Stimulated activated CD4-positive, alpha-beta T cell treated with anti-CD3 and anti-CD28 coated beads, Interleukin-12 subunit alpha, Interleukin-12 subunit beta, amount 100 ng/mL, for 48 hours (primary cell): ENCODE data around the gene SLU7.

Experiments used
- DNase-seq, 3 donors: peaks; one replicate each; pipeline ENCODE4 v3.0.0-alpha.2; 2020; ENCODE audit warnings: low read depth in 2 of 3, low spot score in 1 of 3

Gene SLU7

DNA sequence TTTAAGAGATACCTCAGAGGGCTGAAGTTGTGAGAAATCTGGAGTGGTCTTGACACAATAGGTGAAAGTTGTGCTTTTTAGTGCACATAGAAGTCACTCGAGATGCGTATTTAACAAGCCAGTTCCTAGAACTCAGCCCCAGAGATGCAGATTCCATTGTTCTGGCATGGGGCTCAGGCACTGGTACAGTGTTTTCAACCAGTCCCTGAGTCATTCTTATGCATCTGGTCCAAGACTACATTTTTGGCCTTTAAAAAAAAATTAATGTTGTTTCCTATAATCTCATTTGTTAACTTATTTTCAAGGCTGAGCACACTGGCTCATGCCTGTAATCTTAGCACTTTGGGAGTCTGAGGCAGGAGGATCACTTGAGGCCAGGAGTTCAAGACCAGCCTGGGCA, 32.4 kb upstream of the SLU7 start:
- no peak for DNase-seq

DNA sequence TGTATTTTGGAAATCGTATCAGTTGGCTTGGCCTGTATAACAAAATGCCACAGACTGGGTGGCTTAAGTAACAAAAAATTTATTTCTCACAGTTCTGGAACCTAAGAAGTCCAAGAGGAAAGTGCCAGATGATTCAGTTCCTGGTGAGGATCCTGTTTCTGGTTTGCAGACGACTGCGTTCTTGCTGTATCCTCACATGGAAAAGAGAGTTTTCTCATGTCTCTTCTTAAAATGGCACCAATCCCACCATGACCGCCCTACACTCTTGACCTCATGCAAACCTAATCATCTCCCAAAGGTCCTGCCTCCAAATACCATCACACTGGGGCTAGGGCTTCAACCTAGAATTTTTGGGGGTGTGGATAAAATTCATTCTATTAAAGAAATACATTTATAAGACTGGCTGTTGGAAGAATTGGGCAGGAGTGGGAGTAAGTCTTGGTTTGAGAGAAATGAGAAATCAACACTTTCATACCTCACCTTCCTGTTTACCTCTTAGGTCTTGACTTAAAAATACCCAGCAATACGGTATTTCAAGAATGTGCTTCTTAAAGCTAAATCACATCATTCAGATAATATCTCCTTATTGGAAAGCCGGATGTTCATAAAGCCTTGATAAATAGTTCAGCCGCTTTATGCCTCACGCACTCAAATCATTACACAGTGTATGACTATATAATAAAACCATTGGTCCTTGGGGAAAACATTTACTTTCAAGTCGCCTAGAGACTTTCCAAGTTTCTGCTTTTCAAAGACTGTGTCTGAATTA, 31.5 kb upstream of the SLU7 start:
- no peak for DNase-seq

DNA sequence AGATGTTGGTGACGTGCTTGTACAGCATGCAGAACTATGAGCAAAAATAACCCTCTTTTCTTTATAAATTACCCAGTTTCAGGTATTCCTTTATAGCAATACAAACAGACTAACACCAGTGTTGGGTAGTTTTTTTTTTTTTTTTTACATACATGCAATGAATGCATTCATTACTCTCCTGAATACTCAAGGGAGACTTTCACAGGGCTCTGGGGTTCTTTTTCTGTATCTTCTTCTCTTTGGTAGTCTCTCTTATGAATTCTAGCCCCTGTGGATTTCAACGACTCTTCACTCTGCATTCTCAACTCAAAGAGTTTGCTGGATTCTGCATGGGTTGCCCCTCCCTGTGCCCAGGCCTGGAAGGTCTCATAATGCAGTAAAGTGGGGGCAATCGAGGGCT, 30.6 kb upstream of the SLU7 start:
- DNase-seq, result no peak

DNA sequence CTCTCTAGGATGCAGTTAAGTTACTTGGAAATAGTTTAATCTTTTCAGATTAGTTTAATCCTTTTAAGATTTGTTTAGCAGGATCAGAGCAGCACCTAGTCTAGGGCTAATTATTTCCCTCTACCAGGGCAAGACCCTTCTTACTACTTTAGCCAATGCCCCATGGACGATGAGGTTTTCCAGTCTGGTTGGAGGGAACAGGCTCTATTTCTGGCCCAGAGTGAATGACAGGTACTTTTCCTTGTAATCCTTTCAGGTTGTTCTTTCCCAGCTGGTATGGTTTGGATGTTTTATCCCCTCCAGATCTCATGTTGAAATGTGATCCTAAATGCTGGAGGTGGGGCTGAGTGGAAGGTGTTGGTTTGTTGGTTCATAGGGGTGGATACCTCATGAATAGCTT, 30.0 kb upstream of the SLU7 start:
- no peak for DNase-seq

DNA sequence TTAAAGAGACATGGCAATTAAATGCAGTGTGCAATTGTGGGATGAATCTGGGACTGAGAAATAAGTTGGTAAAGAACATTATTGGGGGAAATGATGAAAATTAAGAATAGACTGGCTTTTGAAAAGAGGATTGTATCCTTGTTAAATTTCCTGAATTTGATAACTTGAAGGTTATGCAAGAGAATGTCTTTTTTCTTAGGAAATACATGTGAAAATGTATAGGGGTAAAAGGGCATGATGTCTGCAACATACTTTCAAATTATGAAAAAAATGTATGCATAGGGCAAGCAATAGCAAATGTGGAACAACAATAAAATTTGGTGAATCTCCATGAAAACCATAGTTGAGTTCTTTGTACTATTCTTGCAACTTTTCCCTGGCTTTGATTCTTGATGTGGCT, 26.9 kb upstream of the SLU7 start:
- no peak for DNase-seq

DNA sequence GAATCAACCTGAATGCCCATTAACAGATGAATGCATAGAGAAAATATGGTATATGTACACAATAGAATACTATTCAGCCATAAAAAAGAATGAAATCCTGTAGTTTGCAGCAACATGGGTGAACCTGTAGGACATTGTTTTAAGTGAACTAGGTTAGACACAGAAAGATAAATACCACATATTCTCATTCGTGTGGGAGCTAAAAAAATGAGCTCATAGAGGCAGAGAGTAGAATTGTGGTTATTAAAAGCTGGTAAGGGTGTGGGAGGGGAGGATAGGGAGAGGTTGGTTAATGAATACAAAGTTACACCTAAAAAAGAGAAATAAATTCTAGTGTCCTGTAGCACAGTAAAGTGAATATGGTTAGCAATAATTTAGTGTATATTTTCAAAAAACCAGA, 26.3 kb upstream of the SLU7 start:
- DNase-seq, result no peak

DNA sequence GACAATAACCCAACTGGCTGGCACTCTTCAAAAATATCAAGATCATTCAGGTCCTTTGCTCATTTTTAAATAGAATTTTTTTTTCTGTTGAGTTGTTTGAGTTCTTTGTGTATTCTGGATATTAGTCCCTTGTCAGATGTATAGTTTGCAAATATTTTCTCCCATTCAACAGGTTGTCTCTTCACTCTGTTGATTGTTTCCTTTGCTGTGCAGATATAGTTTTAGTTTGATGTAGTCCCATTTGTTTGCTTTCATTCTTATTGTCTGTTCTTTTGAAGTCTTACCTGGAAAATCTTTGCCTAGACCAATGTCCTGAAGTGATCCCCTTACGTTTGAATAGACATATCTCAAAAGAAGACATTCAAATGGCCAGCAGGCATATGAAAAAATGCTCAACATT, 25.5 kb upstream of the SLU7 start:
- no peak for DNase-seq

DNA sequence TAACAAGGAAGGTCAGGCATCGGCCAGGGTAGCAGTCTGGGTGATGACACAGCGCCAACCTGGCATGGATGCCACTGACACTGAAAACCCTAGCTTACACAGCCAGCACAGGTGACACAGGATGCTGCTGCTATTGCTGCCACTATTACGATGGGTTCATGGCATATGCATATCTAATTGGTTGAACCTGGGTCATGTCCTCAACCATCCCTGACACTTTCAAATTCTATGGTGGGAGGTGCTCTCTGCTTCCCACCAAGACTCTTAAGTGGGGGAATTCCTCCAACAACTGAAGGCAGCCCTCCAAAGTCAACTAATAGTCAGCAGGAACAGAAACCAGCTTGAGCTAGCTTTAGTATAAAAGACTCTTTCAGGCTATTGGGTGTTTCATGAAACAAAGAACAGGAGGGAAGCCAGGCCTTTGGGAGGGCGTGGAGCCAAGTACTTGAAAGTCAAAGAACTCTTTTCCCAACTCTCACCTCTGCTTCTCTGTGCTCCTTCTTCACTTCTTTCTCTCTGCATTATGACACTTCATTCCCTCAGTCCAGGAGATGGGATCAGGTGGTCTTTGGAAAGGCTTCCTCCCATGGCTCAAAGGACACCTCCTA, 24.0 kb upstream of the SLU7 start:
- DNase-seq, result no peak

DNA sequence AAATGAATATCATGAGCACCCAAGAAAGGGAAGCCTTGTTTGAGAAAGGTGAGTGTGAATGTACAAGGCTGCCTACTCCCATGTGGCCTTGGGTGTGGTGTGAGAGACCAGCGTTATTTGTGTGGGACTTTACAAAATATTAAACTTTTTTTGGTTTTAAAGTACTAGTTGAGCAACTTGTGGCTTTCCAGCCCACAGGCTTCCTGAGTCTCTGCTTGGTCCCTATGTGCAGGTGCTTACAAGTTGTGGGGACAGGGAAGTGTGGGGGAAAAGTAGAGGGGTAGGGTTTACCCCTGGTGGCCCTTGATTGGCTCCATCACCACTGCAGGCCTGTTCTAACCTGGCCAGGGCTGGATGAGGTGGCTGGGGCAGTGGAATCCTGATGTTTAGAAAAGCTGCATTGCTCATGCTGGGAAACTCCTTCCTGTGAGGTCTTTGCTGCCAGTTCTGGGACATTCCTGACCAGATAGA, 22.5 kb upstream of the SLU7 start:
- no peak for DNase-seq

DNA sequence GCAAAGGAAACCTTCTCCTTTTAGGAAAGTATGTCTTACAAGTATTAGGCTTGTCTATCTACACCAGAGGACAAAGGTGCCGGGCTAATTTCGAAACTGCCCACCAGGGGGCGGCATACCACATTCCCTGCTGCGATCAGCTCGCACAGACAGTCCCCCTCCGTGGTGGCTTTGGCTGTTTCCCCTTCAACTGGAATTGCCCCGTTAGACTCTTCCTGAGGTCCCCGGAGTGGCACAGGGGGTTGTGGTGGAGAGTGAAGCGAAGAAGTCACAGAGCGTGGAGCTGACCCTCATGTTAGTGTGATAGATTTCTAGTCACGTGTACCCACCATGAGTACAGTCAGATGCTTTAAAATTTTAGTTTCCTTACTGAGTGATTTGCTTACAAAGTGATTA, 20.3 kb upstream of the SLU7 start:
- peak; percentile 83 to 94 (median 87) for DNase-seq

DNA sequence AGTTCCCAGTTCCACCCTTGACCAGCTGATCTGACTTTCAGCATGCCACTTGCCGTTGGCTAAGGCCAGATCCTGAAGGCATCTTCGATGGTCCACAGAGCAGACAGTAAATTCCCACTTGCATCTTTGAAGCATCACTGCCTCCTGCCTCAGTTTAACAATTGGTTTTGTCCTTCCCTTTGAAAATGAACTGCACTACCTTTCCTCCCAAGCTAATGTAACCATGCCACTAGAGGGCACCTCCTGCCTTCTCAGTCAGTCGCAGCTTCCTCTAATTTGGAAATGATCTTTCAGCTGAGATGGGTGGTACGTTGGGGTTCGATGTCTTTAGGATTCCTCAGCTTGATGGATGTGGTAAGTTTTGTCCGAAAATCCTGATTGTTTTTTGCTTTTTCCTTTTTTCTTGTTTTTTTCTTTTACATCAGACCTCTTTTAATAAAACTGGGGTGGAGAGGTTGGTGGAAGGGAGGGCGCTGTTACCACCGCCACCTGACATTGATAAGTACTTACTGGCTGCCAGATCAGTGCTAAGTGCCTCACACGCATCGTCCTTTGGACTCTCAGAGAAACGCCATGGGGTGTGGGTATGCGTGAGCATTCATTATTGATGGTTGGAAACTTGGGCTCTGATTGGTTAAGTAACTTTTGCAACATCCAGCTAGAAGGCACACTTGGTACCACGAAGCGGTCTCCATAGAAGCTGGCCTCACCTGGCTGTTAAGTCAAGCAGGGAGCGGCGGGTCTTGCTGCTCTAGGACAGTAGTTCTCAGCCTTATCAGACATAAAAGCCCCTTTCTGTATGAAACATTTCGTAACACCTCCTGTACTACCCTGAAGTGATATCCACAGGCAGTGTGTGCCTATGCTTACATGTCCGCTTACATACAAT, 19.7 kb upstream of the SLU7 start:
- DNase-seq, result peak in 2 of 3 donors; percentile 38 to 58

DNA sequence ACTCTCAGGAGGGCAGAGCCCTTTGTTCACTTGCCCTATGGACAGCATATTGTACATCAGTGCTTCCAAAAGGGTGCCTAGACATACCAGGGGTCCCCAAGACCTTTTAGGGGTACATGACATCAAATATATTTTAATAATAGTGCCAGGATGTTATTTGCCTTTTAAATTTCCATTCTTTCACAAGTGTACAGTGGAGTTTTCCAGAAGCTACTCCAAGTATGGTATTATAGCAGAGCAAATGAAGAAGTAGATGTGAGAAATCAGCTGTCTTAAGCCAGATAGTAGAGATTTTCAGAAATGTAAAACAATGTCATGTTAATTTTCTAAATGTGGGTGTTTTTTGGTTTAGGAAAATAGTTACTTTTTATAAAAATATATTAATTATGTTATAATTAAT, 18.4 kb upstream of the SLU7 start:
- no peak for DNase-seq

DNA sequence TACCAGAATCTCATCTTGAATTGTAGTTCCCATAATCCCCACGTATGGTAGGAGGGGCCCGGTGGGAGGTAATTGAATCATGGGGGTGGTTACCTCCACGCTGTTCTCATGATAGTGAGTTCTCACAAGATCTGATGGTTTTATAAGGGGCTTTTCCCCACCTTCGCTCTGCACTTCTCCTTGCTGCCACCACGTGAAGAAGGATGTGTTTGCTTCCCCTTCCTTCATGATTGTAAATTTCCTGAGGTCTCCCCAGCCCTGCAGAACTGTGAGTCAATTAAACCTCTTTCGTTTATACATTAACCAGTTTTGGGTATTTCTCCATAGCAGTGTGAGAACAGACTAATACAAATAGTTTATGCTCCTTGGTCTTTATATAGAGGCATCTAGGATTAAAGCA, 17.8 kb upstream of the SLU7 start:
- peak in 1 of 3 donors; percentile 8 for DNase-seq

DNA sequence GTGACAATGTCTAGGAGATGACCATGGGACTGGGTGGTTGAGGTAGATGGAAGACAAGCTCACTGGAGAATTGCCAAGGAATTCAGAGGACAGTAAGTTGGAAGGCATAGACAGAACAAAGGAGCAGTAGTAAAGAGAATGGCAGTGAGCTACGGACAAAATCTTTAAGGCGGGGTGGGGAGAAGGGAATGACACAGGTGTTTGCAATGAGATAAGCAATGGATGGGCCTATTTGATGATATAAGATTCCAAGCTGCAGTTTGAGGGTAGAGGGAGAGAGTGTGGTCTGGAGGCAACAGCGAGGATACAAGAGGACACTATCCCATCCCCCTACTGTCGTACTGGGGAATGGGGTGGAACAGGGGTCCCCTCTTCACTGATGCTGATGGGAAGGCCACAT, 17.1 kb upstream of the SLU7 start:
- no peak for DNase-seq

DNA sequence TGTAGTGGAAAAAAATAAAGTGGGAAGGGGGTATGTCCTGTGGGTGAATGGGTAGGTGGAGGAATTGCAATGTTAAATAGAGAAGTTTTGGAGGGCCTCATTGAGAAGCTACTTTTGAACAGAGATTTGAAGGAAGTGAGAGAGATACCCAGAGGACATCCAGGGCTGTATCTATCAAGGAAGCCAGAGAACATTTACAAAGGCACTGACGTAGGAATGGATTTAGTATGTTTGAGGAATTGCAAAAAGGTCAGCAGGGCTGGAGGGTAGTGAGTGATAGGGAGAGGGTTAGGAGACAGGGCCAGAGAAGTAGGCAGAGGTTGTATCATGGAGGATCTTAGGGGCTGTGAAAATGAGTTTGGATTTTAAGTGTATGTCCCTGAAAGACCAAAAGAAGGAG, 16.7 kb upstream of the SLU7 start:
- no peak for DNase-seq

DNA sequence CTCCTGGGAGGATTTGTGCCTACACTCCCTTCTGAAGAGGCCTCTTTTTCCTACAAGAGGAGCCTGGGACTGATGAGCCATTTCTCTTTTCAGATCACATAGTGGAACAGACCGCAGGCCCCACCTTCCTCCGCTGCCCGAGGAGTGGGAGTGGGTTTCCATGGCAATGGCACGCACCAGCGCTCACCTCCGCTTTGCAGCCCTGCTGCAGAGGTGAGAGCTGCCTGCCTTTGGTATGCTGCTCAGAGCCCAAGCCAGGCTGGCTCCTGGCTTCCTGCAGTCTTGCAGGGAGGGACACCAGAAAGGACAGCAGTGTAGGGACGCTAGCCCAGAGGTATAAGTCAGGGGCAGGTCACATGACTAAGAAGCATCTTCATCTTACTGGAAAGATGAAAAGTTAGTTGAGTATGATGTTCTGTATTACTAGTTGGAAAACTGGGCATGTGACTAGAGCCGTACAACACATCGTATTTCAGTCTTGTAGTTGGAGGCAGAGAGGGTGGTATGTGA, 15.2 kb upstream of the SLU7 start:
- DNase-seq, result peak in 1 of 3 donors; percentile 27

DNA sequence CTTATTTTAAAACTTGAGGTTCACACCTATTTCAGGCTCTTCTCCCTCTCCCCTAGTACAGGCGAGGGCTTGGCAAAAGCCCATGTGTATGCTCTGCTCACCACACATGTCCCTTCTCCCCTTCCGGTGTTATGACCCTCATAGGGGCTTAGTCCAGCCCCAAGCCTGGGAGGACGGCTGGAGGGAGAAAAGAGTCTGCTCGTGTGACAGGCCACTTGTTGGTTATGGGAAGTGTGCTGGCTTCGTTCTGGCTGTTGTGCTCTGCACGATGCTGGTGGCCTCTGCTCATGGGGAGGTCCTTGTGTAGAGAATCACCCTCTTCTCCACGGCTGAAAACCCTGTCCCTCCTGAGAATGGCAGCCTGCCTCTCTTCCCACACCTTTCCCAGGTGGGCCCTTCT, 13.9 kb upstream of the SLU7 start:
- DNase-seq, result no peak

DNA sequence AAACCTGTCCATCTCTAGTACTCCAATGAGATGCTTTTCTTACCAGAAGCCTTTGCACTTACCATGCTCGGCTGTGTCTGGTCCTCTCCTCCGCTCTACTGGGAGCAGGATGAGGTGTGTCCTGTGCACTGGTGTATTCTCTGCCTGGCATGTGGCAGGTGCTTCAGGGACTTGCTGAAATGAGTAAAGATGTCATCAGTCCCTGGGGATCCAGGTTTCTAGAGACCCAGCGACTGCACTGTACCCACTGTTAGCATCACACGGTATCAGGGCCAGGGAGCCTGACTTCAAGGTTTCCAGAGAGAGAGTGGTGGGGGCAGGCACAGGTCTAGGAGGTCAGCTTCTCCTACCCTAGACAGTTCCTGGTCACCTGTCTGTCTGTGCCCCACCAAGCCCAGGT, 13.3 kb upstream of the SLU7 start:
- no peak for DNase-seq

DNA sequence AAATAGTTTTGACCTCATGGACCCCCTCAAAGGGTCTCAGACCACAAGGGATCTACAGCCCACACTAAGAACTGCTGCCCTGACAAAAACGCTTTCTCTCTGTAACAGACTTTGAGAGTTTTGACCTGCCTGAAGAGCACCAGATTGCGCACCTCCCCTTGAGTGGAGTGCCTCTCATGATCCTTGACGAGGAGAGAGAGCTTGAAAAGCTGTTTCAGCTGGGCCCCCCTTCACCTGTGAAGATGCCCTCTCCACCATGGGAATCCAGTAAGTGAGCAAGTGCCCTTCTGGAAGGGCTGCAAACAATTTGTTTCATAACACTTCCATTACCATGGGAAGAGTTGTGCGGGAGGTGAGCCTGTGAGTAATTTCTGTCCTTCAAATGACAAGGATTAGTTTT, 8.7 kb upstream of the SLU7 start:
- no peak for DNase-seq

DNA sequence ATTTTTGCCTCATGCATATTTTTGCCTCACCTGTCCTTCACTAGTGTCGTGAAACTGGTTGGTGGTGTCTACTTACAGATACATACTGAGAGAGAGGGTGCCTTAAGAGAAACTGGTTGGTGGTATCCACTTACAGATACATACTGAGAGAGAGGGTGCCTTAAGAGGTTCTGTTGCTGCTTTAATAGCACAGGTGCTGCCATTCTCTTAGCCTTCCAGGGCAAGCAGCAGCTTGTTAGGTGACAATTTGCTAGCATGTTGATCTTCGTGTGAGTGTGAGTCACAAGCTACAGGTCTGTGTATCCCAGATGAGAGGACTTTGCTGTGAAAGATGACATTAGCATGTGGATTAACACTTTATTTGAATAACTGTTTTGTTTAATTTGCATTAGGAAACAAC, 4.2 kb upstream of the SLU7 start:
- DNase-seq, result no peak

DNA sequence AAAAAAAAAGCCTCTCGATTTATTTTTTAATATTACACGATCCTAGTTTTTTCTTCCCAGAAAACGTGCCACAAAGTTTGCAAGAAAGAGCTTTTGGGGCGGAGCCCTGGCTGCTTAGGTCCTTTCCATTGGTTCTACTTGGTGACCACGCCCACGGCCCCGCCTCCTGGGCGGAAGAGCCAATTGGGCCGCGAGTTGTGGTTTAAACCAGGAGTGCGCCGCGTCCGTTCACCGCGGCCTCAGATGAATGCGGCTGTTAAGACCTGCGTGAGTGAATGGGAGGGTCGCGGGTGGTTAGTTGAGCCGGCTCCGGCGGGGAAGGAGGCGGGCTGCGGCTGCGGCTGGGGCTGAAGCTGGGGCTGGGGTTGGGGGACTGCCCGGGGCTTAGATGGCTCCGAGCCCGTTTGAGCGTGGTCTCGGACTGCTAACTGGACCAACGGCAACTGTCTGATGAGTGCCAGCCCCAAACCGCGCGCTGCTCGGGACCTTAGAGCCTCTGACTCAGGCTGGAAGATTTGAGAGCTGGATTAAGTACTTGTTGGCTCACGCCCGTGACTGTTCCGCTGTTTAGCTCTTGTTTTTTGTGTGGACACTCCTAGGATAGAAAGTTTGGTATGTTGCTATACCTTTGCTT, 2.9 kb upstream of the SLU7 start, which contains the start of gene PTTG1:
Gene PTTG1 (plus strand): TSS at position 231 of the 634 bp plus-strand sequence. CDS start 458 bp downstream, outside the sequence.
- DNase-seq, result peak; percentile 87 to 92 (median 89)
